Activated gamma-delta T cell treated with anti-CD3 and anti-CD28 coated beads, Interleukin-2, amount 50 U/mL, for 16 hours (primary cell): ENCODE measurements around the gene UBE2S.
A peak's percentile ranks its signal among the peaks of the same experiment; 100 is the strongest.
"Not testable (repeated sequence)": the region's sequence is repeated elsewhere in the genome, so short reads cannot be mapped to it uniquely, and the experiment has no call there.

Source experiments
- DNase-seq: peaks from one replicate; pipeline ENCODE4 v3.0.0-alpha.2; 2020; ENCODE audit warnings: low read depth

Gene UBE2S

GRCh38 chr19:55406091-55406825 lies 1.3 kb downstream of the UBE2S start:
- no peak for DNase-seq

- DNase-seq = no peak
These were observed 1.9 kb downstream of the UBE2S start for GRCh38 chr19:55405638-55406037.

GRCh38 chr19:55402509-55402908 lies 5.1 kb downstream of the UBE2S start:
- DNase-seq = no peak

GRCh38 chr19:55401390-55401789 lies 6.2 kb downstream of the UBE2S start:
- not testable (repeated sequence) for DNase-seq

- DNase-seq = no peak
These were observed 7.1 kb downstream of the UBE2S start for GRCh38 chr19:55400281-55401087.

- no peak for DNase-seq
These were observed 9.2 kb downstream of the UBE2S start for GRCh38 chr19:55398200-55398925.

GRCh38 chr19:55392820-55393761 lies 14.5 kb downstream of the UBE2S start:
- DNase-seq = no peak

GRCh38 chr19:55391702-55392615 lies 15.6 kb downstream of the UBE2S start:
- DNase-seq = no peak

GRCh38 chr19:55391191-55391670 lies 16.4 kb downstream of the UBE2S start:
- DNase-seq = no peak

- no peak for DNase-seq
These were observed 17.1 kb downstream of the UBE2S start for GRCh38 chr19:55390461-55390880.

GRCh38 chr19:55389386-55390317 lies 17.9 kb downstream of the UBE2S start:
- DNase-seq = no peak

- DNase-seq = no peak
These were observed 19.7 kb downstream of the UBE2S start for GRCh38 chr19:55387736-55388497.

GRCh38 chr19:55386493-55386971 lies 21.1 kb downstream of the UBE2S start:
- no peak for DNase-seq

GRCh38 chr19:55385724-55386492 lies 21.7 kb downstream of the UBE2S start, which contains the start of gene RPL28:
RPL28 (plus strand) TSS chr19:55385932; CDS start chr19:55386358, 426 bp downstream.
- DNase-seq = peak; percentile 97

GRCh38 chr19:55384920-55385723 lies 22.5 kb downstream of the UBE2S start:
- peak; percentile 92 for DNase-seq

GRCh38 chr19:55384131-55384919 lies 23.3 kb downstream of the UBE2S start, which contains the start of gene TMEM238:
TMEM238 (minus strand) TSS chr19:55384292; CDS start chr19:55384259, 33 bp downstream.
- DNase-seq = no peak
